Colonic mucosa (tissue), 4 donors: ENCODE data around the gene GASK1A. TPM values are rescaled to one million over a fixed set of nuclear protein-coding genes. Genes with fewer than 3 reads are reported as not detected.

ENCODE experiments used
- DNase-seq: peaks from one replicate; pipeline ENCODE4 v3.0.0-alpha.2; 2020
- H3K27ac ChIP-seq: fragments of 200-600 bp; one replicate; pipeline ENCODE4 v1.8.0; 2021
- H3K27me3 ChIP-seq: fragments of 200-600 bp; one replicate; pipeline ENCODE4 v1.8.0; 2021
- H3K36me3 ChIP-seq: fragments of 200-600 bp; one replicate; pipeline ENCODE4 v1.8.0; 2021
- H3K4me1 ChIP-seq: fragments of 200-600 bp; one replicate; pipeline ENCODE4 v1.8.0; 2021; ENCODE audit warnings: mild to moderate bottlenecking
- H3K4me3 ChIP-seq: fragments of 200-600 bp; one replicate; pipeline ENCODE4 v1.8.0; 2021
- H3K9ac ChIP-seq, 2 donors: one replicate each; pipeline ENCODE4 v1.7.0; 2013; ENCODE audit warnings: control low read depth in 2 of 2, low read depth in 2 of 2, low read length in 2 of 2
- H3K9me3 ChIP-seq: fragments of 200-600 bp; one replicate; pipeline ENCODE4 v1.8.0; 2021
- CTCF ChIP-seq: fragments of 200-600 bp; IDR thresholded peaks from one replicate; pipeline ENCODE4 v1.8.0; 2022; ENCODE audit warnings: antibody characterized with exemption, mild to moderate bottlenecking
- intact Hi-C: fragments of 100-400 bp; cut with DNase I; formaldehyde crosslinking; loops from one replicate; pipeline ENCODE4 v1.14.1; 2022
- total RNA-seq, 2 donors: library from RNA; stranded (reverse); fragmentation: NEBNext Ultra II Directional in 1 of 2; extraction: Animal tissue kit (Norgen Biotek cat#: 25700) in 1 of 2; gene quantifications; one replicate each; pipeline ENCODE4 v1.2.1, GENCODE V29; 2021
- donor health status: healthy.
- donor health status: DM: no; HTN: no; CAD: no.
- donor health status: DM: no; HTN: no; CAD: no.

Gene GASK1A
- total RNA-seq, 2 donors from 2014 or later, result 1.3 to 2.2 TPM

DNA sequence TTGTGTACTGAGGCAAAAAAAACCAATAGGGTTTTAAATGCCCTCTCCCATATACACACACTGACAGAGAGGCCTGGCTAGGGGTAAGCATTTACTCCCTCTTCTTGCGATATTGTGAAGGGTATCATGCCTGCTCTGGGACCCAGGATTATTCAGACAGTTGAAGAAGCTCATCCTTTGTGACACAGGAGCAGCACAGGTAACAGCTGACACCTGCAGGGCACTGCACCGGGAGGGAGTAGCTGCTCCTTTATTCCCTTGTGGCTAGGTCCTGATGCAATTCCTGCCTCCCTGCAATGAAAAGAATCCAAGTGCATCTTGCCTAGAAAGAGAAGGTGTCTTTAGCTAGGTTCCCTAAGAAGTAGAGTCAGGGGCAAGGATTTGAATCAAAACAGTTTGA lies 103.3 kb downstream of the GASK1A start:
- Histone ChIP-seq H3K36me3 (no peaks in the 10 kb centered on the region), H3K9me3 (no peaks in the 10 kb centered on the region), H3K27me3 (no peaks in the 10 kb centered on the region), H3K9ac (no peak overlapping the region), H3K4me1 (no peaks in the 10 kb centered on the region), H3K27ac (no peak overlapping the region), H3K4me3 (no peak overlapping the region)
- no peak for TF ChIP-seq CTCF
- intact Hi-C loops, result no loop called here
- DNase-seq, result no peak

DNA sequence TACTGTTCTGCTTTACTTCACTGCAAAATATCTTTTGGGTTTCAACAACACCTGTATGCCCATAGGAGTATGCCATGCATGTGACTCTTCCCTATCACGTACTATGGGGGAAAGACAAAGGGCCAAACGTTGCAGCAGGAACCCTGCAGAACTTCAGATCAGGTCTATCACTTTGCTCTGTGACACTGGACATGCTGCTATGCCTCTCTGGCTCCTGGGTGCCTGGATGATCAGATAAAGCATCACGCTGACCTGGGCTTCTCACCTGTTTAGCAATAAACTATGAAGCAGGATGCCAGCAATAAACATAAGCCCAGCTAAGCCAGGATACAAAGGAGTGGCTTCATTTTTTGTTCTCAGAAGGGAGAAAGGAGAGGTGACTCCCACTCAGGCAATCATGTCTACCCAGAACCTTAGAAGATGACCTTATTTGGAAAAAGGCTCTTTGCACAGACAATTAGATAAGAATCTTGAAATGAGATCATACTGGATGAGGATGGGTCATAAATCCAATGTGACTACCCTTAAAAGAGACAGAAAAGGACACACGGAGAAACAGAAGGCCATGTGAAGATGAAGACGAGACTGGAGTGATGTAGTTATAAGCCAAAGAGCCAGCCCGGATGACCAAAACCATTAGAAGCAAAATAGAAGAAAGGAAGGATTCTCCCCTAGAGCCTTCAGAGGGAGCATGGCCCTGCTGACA lies 107.5 kb downstream of the GASK1A start:
- no peaks in the 10 kb centered on the region for H3K4me1 ChIP-seq
- H3K4me3 ChIP-seq, result no peak overlapping the region
- H3K9me3 ChIP-seq, result no peaks in the 10 kb centered on the region
- no peak for TF ChIP-seq CTCF
- no peak for DNase-seq
- no peaks in the 10 kb centered on the region for H3K36me3 ChIP-seq
- H3K9ac ChIP-seq, result no peak overlapping the region
- no peaks in the 10 kb centered on the region for H3K27me3 ChIP-seq
- H3K27ac ChIP-seq, result no peak overlapping the region
- intact Hi-C loops, result no loop called here

DNA sequence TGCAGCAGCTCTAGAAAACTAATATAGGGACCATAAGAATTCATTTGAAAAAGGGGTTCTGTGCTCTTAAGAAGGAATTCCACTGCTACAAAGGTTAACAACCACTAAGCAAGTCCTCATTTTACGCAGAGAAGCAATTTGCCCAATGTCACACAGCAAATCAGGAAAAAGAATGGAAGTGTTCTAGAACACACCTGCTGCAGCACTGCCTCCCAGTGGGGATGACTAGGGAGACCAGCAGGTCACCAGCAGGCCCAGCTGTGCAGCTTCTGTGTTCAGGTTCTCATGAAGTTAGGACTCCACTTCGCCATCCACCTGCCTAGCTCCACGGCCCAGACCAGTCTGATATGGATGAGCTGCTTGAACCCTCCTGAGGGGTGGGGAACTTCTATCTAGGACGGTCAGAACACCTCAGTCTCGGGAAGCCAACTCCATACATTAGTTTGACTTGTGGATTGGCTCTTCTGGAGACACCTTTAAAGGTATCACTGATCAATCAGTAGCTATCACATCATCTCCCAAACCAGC lies 108.2 kb downstream of the GASK1A start:
- Histone ChIP-seq H3K27ac (no peak overlapping the region), H3K4me1 (no peaks in the 10 kb centered on the region), H3K9ac (no peak overlapping the region), H3K27me3 (no peaks in the 10 kb centered on the region), H3K9me3 (no peaks in the 10 kb centered on the region), H3K36me3 (no peaks in the 10 kb centered on the region), H3K4me3 (no peak overlapping the region)
- intact Hi-C loops, result no loop called here
- no peak for TF ChIP-seq CTCF
- DNase-seq, result no peak

GRCh38 chr3:43089081-43089480 lies 110.0 kb downstream of the GASK1A start:
- no peak for DNase-seq
- Histone ChIP-seq H3K27me3 (no peaks in the 10 kb centered on the region), H3K9ac (no peak overlapping the region), H3K4me3 (no peak overlapping the region), H3K36me3 (no peaks in the 10 kb centered on the region), H3K4me1 (no peaks in the 10 kb centered on the region), H3K27ac (no peak overlapping the region), H3K9me3 (no peaks in the 10 kb centered on the region)
- no peak for TF ChIP-seq CTCF
- intact Hi-C loops, result no loop called here

DNA sequence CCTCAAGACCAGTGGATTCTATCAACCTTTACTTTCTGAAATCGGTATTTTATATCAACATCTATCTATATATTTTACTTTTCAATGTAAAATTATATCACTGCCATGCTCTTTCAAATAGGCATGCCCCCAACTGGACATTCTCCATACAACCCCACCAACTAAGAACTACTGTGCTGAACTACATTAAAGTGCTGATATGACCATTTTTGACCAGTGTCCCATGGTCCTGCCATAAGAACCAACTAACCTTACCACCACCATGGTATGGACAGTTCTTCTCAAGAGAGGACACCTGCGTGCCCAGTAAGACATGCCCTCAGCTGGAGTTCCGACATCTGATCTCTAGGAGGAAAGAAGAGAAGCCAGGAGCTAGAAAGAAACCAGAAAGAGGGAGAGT lies 111.1 kb downstream of the GASK1A start:
- no peak overlapping the region for H3K4me3 ChIP-seq
- intact Hi-C loops, result no loop called here
- no peak overlapping the region for H3K27ac ChIP-seq
- H3K27me3 ChIP-seq, result no peaks in the 10 kb centered on the region
- H3K4me1 ChIP-seq, result no peaks in the 10 kb centered on the region
- no peak overlapping the region for H3K9ac ChIP-seq
- TF ChIP-seq CTCF, result no peak
- no peaks in the 10 kb centered on the region for H3K36me3 ChIP-seq
- H3K9me3 ChIP-seq, result no peaks in the 10 kb centered on the region
- DNase-seq, result no peak
